Endothelial cell of umbilical vein (primary cell): Measurements from ENCODE around the gene ENTPD1. TPM values are rescaled to one million over a fixed set of nuclear protein-coding genes. Genes with fewer than 3 reads are reported as not detected.

ENCODE experiments used
- BruUV-seq: library from RNA; stranded (reverse); fragments of 400-500 nt; replicated peaks from 2 replicates; lab custom pipeline; 2021; lab: Mats Ljungman, UMichigan
- CTCF ChIA-PET: fragments of 300-600, 350-600 bp; sonication (Branson Sonifier 250); formaldehyde crosslinking; loops from one replicate; lab custom pipeline; 2021; ENCODE audit warnings: antibody characterized with exemption, inconsistent platforms; lab: Charles Lee
- POLR2A ChIA-PET: fragments of 300-600, 350-600 bp; sonication (Branson Sonifier 250); formaldehyde crosslinking; loops from one replicate; lab custom pipeline; 2021; ENCODE audit warnings: antibody characterized with exemption, inconsistent platforms; lab: Charles Lee
- DNase-seq: peaks from one replicate; pipeline ENCODE4 v3.0.0-alpha.2; 2011; ENCODE audit warnings: low read depth, low spot score
- FAIRE-seq: peaks from 2 replicates; lab custom pipeline; 2011; peaks lifted over from hg19 to GRCh38; lab: Jason Lieb, UNC
- H2AFZ ChIP-seq: 2 replicates; pipeline ENCODE4 v1.6.0; 2012; ENCODE audit warnings: low read depth, low read length, control low read depth, inconsistent platforms
- H3K27ac ChIP-seq: 2 replicates; pipeline ENCODE4 v1.5.1; 2011; ENCODE audit warnings: low read depth, mild to moderate bottlenecking, control low read depth, low read length, moderate library complexity; ENCODE audit not compliant: insufficient read depth
- H3K27me3 ChIP-seq, 2 experiments: 2 replicates each; pipeline versions ENCODE4 v1.6.0 to v1.6.1; 2011; ENCODE audit warnings: low read length in 2 of 2, mixed read lengths in 1 of 2; ENCODE audit not compliant: control insufficient read depth in 2 of 2, insufficient read depth in 2 of 2
- H3K36me3 ChIP-seq, 2 experiments: 2 replicates in 1 of 2; 3 replicates in 1 of 2; pipeline ENCODE4 v1.5.1; 2011; ENCODE audit warnings: low read length in 2 of 2, mild to moderate bottlenecking in 1 of 2, moderate library complexity in 1 of 2; ENCODE audit not compliant: control insufficient read depth in 2 of 2, insufficient read depth in 2 of 2; ENCODE audit errors: extremely low read depth in 1 of 2
- H3K4me1 ChIP-seq: 3 replicates; pipeline ENCODE4 v1.5.1; 2011; ENCODE audit warnings: mild to moderate bottlenecking, low read length; ENCODE audit not compliant: control insufficient read depth, insufficient read depth; ENCODE audit errors: extremely low read depth
- H3K4me2 ChIP-seq: 2 replicates; pipeline ENCODE4 v1.6.1; 2011; ENCODE audit warnings: low read length, control low read depth, mixed read lengths; ENCODE audit not compliant: insufficient read depth
- H3K4me3 ChIP-seq, 3 experiments: fragments of 200-600 bp in 1 of 3; sonication (generic), shearing (Covaris generic) in 1 of 3; replicated peaks in 1 of 3; 2 replicates each; pipeline ENCODE4 v1.5.1; 2011 to 2016; ENCODE audit warnings: control low read depth in 3 of 3, low read length in 3 of 3, mild to moderate bottlenecking in 2 of 3, inconsistent platforms in 1 of 3, low read depth in 1 of 3, moderate library complexity in 1 of 3; ENCODE audit not compliant: insufficient read depth in 1 of 3
- H3K79me2 ChIP-seq: 2 replicates; pipeline ENCODE4 v1.6.0; 2012; ENCODE audit warnings: low read length, inconsistent platforms; ENCODE audit not compliant: control insufficient read depth, insufficient read depth
- H3K9ac ChIP-seq: replicated peaks from 2 replicates; pipeline ENCODE3; 2011; ENCODE audit warnings: low read length, control low read depth; ENCODE audit not compliant: insufficient read depth; ENCODE audit errors: extremely low read depth
- H3K9me1 ChIP-seq: replicated peaks from 3 replicates; pipeline ENCODE4 v1.6.0; 2011; ENCODE audit warnings: mild to moderate bottlenecking, low read length; ENCODE audit not compliant: control insufficient read depth, insufficient read depth; ENCODE audit errors: extremely low read depth
- H3K9me3 ChIP-seq: replicated peaks from 2 replicates; pipeline ENCODE4 v1.5.1; 2012; ENCODE audit warnings: low read length, inconsistent platforms; ENCODE audit not compliant: control insufficient read depth, insufficient read depth
- H4K20me1 ChIP-seq: replicated peaks from 2 replicates; pipeline ENCODE3; 2011; ENCODE audit warnings: mild to moderate bottlenecking, low read length; ENCODE audit not compliant: control insufficient read depth, insufficient read depth; ENCODE audit errors: extremely low read depth
- CTCF ChIP-seq, 2 donors: IDR thresholded peaks; 1 replicate in 1 of 2; 2 replicates in 1 of 2; pipeline ENCODE4 v1.5.1; 2011; ENCODE audit warnings: low read length in 2 of 2, mild to moderate bottlenecking in 2 of 2, moderate library complexity in 2 of 2, control low read depth in 1 of 2, inconsistent platforms in 1 of 2, low read depth in 1 of 2; ENCODE audit not compliant: insufficient read depth in 1 of 2; ENCODE audit errors: extremely low read depth in 1 of 2
- EZH2 ChIP-seq: IDR thresholded peaks from 2 replicates; pipeline ENCODE4 v1.6.1; 2012; ENCODE audit warnings: borderline replicate concordance, low read depth, mild to moderate bottlenecking, moderate library complexity, low read length, inconsistent platforms; ENCODE audit not compliant: severe bottlenecking
- FOS ChIP-seq: IDR thresholded peaks from 2 replicates; pipeline ENCODE4 v1.6.1; 2011; ENCODE audit warnings: mild to moderate bottlenecking, low read length, moderate library complexity, borderline replicate concordance; ENCODE audit not compliant: insufficient read depth
- GATA2 ChIP-seq: IDR thresholded peaks from 2 replicates; pipeline ENCODE4 v1.7.0; 2011; ENCODE audit warnings: low read depth, mild to moderate bottlenecking, moderate library complexity, mixed read lengths, low read length; ENCODE audit not compliant: insufficient read length, insufficient read depth
- JUN ChIP-seq: IDR thresholded peaks from 2 replicates; pipeline ENCODE4 v1.6.1; 2011; ENCODE audit warnings: borderline replicate concordance, low read depth; ENCODE audit not compliant: insufficient read length, insufficient read depth
- MYC ChIP-seq: IDR thresholded peaks from one replicate; pipeline ENCODE4 v1.6.1; 2011; ENCODE audit warnings: mild to moderate bottlenecking, low read depth, low read length
- POLR2A ChIP-seq: IDR thresholded peaks from 2 replicates; pipeline ENCODE4 v1.6.1; 2012; ENCODE audit warnings: low read depth, mild to moderate bottlenecking, control low read depth, low read length
- POLR2AphosphoS5 ChIP-seq: IDR thresholded peaks from 2 replicates; pipeline ENCODE4 v1.6.1; 2012; ENCODE audit warnings: low read depth, mild to moderate bottlenecking, control low read depth, low read length, moderate library complexity; ENCODE audit not compliant: insufficient read depth
- dilution Hi-C: fragments of 300-500 bp; cut with MboI; formaldehyde crosslinking; loops from one replicate; pipeline ENCODE4 v1.15.0; 2019; ENCODE audit warnings: low sequenced_read_pairs; ENCODE audit not compliant: extremely low pct_ligation_motif_present
- intact Hi-C: fragments of 100-400 bp; cut with micrococcal nuclease; formaldehyde crosslinking; loops from one replicate; pipeline ENCODE4 v1.10.0; 2022
- polyA plus RNA-seq, 4 experiments: library from polyadenylated mRNA; depleted of rRNA in 3 of 4; stranded (reverse) in 3 of 4; unstranded in 1 of 4; fragments of >200 nt; gene quantifications; 2 replicates each; pipeline versions ENCODE4 v1.2.1 to v1.2.3, GENCODE V29; 2011 to 2012; ENCODE audit warnings: missing spikeins in 1 of 4
- total RNA-seq: library from RNA; stranded (reverse); gene quantifications from 2 replicates; pipeline ENCODE4 v1.2.3, GENCODE V29; 2021
- TF ChIP-seq, protein P1 (sequence below): IDR thresholded peaks from 2 replicates; pipeline ENCODE4 v1.6.1; 2011; ENCODE audit not compliant: insufficient read depth, insufficient read length

ENTPD1 gene
- total and polyA plus RNA-seq, 2 donors (not counting 3 experiments of a cell fraction or from before 2014, with no cell fraction given) = 10.2 to 23.0 TPM

- no peaks in the 10 kb centered on the region for H3K27me3 ChIP-seq
- no peaks in the 10 kb centered on the region for H3K4me1 ChIP-seq
- dilution Hi-C loops (no loop called here), intact Hi-C loops (no loop called here)
- no peak overlapping the region for H3K27ac ChIP-seq
- no peaks in the 10 kb centered on the region for H3K9me3 ChIP-seq
- POLR2A ChIA-PET = no interaction called here
- BruUV-seq = no TSS peak
- TF ChIP-seq, protein P1, sequence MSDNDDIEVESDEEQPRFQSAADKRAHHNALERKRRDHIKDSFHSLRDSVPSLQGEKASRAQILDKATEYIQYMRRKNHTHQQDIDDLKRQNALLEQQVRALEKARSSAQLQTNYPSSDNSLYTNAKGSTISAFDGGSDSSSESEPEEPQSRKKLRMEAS = no peak
- TF ChIP-seq EZH2 (no peak), JUN (no peak), FOS (no peak), POLR2A (no peak), POLR2AphosphoS5 (no peak), MYC (no peak), GATA2 (no peak), CTCF (IDR thresholded peaks at IDR 0.05; ENCODE audit: extremely low read depth in 1 of 2, insufficient read depth in 1 of 2, low read depth in 1 of 2, low read length in 2 of 2) (no peak)
- H3K9ac ChIP-seq = no peak overlapping the region
- no peaks in the 10 kb centered on the region for H3K9me1 ChIP-seq
- no peak overlapping the region for H2AFZ ChIP-seq
- H3K4me2 ChIP-seq = no peak overlapping the region
- H4K20me1 ChIP-seq = no peaks in the 10 kb centered on the region
- H3K4me3 ChIP-seq = no peak overlapping the region
- FAIRE-seq = no peak
- DNase-seq = no peak
- CTCF ChIA-PET = interaction anchor here (2.7 to 19.3 kb wide), 2 partner anchors 7 to 139 kb away, joined by 12 to 758 read pairs; partner anchors contain the start of gene TCTN3
- H3K36me3 ChIP-seq = no peaks in the 10 kb centered on the region
- H3K79me2 ChIP-seq = no peaks in the 10 kb centered on the region
Measured at GRCh38 chr10:95834406-95834805, 78.4 kb downstream of the ENTPD1 start.
